Measurements from ENCODE around the gene ACADL.

- TF ChIP-seq CTCF (IDR thresholded peaks at IDR 0.05; ENCODE audit: insufficient read depth, low read length) (no peak), REST (IDR thresholded peaks at IDR 0.05; ENCODE audit: insufficient replicate concordance, low read depth) (no peak)
Measured at GRCh38 chr2:210262036-210262435, 36.8 kb upstream of the ACADL start.

All from HL-60 (cell line).